IMR-90 (cell line): ENCODE measurements around the gene PLCB4.

Experiments used
- BHLHE40 ChIP-seq: fragments of 150-350 bp; IDR thresholded peaks from 2 replicates; pipeline ENCODE4 v1.6.1; 2016; ENCODE audit warnings: mild to moderate bottlenecking, low read depth, low read length
- CEBPB ChIP-seq: IDR thresholded peaks from 2 replicates; pipeline ENCODE4 v1.6.1; 2012; ENCODE audit warnings: low read depth, low read length, improper control_type of control experiment
- CHD1 ChIP-seq: IDR thresholded peaks from 2 replicates; pipeline ENCODE4 v1.6.1; 2012; ENCODE audit warnings: low read depth, low read length, improper control_type of control experiment
- FOS ChIP-seq: fragments of 150-350 bp; IDR thresholded peaks from 2 replicates; pipeline ENCODE4 v1.6.1; 2016; ENCODE audit warnings: low read depth, low read length
- MAFK ChIP-seq: IDR thresholded peaks from 2 replicates; pipeline ENCODE4 v1.6.1; 2012; ENCODE audit warnings: low read depth, low read length, improper control_type of control experiment
- MAZ ChIP-seq: IDR thresholded peaks from 2 replicates; pipeline ENCODE4 v1.6.1; 2012; ENCODE audit warnings: low read depth, mild to moderate bottlenecking, low read length, improper control_type of control experiment, moderate library complexity, borderline replicate concordance
- MXI1 ChIP-seq: IDR thresholded peaks from 2 replicates; pipeline ENCODE4 v1.6.1; 2012; ENCODE audit warnings: low read depth, mild to moderate bottlenecking, low read length, moderate library complexity, borderline replicate concordance
- NFE2L2 ChIP-seq: fragments of 150-350 bp; IDR thresholded peaks from 2 replicates; pipeline ENCODE4 v1.6.1; 2016; ENCODE audit warnings: low read depth, mild to moderate bottlenecking, low read length
- POLR2A ChIP-seq: IDR thresholded peaks from 2 replicates; pipeline ENCODE4 v1.6.1; 2012; ENCODE audit warnings: mild to moderate bottlenecking, low read depth, low read length
- RAD21 ChIP-seq: IDR thresholded peaks from 2 replicates; pipeline ENCODE4 v1.6.1; 2012; ENCODE audit warnings: low read length, improper control_type of control experiment
- RCOR1 ChIP-seq: IDR thresholded peaks from 2 replicates; pipeline ENCODE4 v1.6.1; 2012; ENCODE audit warnings: mild to moderate bottlenecking, low read length, improper control_type of control experiment; ENCODE audit not compliant: insufficient replicate concordance
- RFX5 ChIP-seq: IDR thresholded peaks from 2 replicates; pipeline ENCODE4 v1.8.0; 2012; ENCODE audit warnings: low read depth, mild to moderate bottlenecking, low read length, moderate library complexity
- TF ChIP-seq, protein P1 (sequence below): conservative IDR thresholded peaks from 2 replicates; pipeline ENCODE4 v1.5.1; 2012; ENCODE audit warnings: mild to moderate bottlenecking, low read depth, low read length, improper control_type of control experiment
- TF ChIP-seq, protein P2 (sequence below): fragments of 150-350 bp; IDR thresholded peaks from 2 replicates; pipeline ENCODE4 v1.6.1; 2016; ENCODE audit warnings: low read depth, mild to moderate bottlenecking, low read length, moderate library complexity, borderline replicate concordance

DNA sequence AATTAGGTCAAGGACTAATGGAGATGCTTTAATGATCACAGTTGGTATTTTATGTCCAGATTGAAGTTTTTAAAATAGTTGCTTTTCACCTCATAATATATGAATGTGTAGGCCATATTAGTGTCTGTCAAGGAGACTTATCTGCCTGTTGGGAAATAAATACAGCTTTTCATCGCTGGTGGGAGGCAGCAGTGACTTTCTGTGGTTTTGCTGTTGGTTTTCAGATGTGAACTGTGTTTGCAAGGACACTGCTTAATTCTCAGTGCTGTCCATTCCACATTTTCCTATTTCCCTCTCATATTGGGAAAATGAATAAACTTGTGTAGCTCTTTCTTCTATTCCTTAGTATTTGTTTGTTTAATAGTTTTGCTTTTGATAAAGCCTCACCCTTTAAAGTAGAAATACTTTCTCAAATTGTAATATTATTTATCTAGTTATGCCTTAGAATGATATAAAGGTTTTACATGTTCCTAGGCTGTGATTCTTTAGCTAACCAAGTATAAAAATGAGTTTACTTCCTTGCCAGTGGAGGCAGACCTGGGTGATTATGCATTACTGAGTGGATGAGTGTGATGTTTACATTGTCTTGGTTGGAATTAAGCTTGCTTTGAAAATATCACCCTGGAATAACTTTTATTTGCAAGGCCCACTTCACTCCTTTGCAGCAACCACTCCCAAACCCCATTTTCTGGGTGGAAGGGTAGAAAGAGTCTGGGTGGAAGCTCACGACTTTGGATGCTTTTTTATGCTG is 3.3 kb downstream of the PLCB4 start:
- TF ChIP-seq, protein P1, sequence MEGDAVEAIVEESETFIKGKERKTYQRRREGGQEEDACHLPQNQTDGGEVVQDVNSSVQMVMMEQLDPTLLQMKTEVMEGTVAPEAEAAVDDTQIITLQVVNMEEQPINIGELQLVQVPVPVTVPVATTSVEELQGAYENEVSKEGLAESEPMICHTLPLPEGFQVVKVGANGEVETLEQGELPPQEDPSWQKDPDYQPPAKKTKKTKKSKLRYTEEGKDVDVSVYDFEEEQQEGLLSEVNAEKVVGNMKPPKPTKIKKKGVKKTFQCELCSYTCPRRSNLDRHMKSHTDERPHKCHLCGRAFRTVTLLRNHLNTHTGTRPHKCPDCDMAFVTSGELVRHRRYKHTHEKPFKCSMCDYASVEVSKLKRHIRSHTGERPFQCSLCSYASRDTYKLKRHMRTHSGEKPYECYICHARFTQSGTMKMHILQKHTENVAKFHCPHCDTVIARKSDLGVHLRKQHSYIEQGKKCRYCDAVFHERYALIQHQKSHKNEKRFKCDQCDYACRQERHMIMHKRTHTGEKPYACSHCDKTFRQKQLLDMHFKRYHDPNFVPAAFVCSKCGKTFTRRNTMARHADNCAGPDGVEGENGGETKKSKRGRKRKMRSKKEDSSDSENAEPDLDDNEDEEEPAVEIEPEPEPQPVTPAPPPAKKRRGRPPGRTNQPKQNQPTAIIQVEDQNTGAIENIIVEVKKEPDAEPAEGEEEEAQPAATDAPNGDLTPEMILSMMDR, result no peak; the same call in 1 of the 2 replicates
- TF ChIP-seq MAZ (no peak), RCOR1 (no peak), MAFK (no peak), CHD1 (no peak), POLR2A (no peak), RAD21 (peak; percentile 30), RFX5 (no peak), FOS (no peak), NFE2L2 (no peak), MXI1 (no peak), CEBPB (no peak), BHLHE40 (no peak)
- TF ChIP-seq, protein P2, sequence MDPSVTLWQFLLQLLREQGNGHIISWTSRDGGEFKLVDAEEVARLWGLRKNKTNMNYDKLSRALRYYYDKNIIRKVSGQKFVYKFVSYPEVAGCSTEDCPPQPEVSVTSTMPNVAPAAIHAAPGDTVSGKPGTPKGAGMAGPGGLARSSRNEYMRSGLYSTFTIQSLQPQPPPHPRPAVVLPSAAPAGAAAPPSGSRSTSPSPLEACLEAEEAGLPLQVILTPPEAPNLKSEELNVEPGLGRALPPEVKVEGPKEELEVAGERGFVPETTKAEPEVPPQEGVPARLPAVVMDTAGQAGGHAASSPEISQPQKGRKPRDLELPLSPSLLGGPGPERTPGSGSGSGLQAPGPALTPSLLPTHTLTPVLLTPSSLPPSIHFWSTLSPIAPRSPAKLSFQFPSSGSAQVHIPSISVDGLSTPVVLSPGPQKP, result no peak
